GM06990 (cell line): ENCODE measurements around the gene ATP5F1B.

Experiments
- DNase-seq: peaks from one replicate; pipeline ENCODE4 v3.0.0-alpha.2; 2011; ENCODE audit not compliant: insufficient read length; ENCODE audit errors: extremely low read depth
- H3K27me3 ChIP-seq: replicated peaks from 2 replicates; pipeline ENCODE4 v1.6.0; 2011; ENCODE audit warnings: low read length; ENCODE audit not compliant: control insufficient read depth, insufficient read depth
- H3K36me3 ChIP-seq: 2 replicates; pipeline ENCODE4 v1.5.1; 2011; ENCODE audit warnings: low read length; ENCODE audit not compliant: control insufficient read depth, insufficient read depth
- H3K4me3 ChIP-seq: replicated peaks from 2 replicates; pipeline ENCODE4 v1.5.1; 2011; ENCODE audit warnings: low read depth, mild to moderate bottlenecking, control low read depth, low read length
- TF ChIP-seq, protein P1 (sequence below): IDR thresholded peaks from 2 replicates; pipeline ENCODE4 v1.5.1; 2011; ENCODE audit warnings: low read length, control low read depth, mild to moderate bottlenecking, inconsistent platforms; ENCODE audit not compliant: insufficient read depth, poor library complexity, severe bottlenecking

The ATP5F1B gene

DNA sequence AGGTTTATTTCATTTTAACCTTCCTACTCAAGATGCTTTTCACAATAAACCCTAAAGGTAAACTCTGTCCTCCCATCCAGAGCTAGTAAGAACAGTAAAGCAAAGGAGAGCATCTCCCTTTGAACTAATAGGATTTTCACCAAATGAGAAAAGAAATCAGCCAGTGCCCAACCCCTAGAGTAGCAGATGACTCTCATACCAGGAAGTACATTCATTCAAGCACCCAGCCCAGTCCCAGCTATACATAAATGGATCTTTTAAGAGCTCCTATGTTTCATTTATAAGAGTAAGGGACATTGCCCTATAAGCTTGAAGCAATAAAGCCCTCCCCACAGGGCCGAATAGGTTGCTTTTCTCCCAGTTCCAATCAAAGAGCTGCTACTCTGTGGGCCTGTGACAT lies 23.2 kb downstream of the ATP5F1B start:
- no peak for DNase-seq
- peaks cover 7% of the 10 kb centered on the region for H3K36me3 ChIP-seq
- TF ChIP-seq, protein P1, sequence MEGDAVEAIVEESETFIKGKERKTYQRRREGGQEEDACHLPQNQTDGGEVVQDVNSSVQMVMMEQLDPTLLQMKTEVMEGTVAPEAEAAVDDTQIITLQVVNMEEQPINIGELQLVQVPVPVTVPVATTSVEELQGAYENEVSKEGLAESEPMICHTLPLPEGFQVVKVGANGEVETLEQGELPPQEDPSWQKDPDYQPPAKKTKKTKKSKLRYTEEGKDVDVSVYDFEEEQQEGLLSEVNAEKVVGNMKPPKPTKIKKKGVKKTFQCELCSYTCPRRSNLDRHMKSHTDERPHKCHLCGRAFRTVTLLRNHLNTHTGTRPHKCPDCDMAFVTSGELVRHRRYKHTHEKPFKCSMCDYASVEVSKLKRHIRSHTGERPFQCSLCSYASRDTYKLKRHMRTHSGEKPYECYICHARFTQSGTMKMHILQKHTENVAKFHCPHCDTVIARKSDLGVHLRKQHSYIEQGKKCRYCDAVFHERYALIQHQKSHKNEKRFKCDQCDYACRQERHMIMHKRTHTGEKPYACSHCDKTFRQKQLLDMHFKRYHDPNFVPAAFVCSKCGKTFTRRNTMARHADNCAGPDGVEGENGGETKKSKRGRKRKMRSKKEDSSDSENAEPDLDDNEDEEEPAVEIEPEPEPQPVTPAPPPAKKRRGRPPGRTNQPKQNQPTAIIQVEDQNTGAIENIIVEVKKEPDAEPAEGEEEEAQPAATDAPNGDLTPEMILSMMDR, result no peak
- no peaks in the 10 kb centered on the region for H3K27me3 ChIP-seq
- H3K4me3 ChIP-seq, result no peak overlapping the region

DNA sequence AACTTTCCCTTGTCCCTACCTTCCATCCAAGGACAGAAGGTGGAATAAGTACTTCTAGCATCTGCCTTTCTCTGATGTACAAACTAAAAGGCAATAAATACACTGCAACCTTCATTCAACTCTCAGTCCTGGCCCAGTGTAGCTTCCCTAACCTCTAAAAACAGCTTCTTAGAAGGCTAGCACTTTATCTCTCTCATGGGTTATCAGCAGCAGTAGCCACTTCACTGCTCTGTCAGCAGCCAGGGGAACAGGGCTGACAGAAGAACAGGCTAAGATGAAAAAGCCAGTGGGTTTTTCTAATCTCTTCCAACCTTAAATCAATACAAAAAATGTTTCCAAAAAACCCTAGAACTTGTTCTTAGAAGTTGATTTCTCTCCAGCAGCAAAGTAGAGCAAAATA lies 28.9 kb downstream of the ATP5F1B start:
- Histone ChIP-seq H3K36me3 (peaks cover 35% of the 10 kb centered on the region), H3K4me3 (no peak overlapping the region), H3K27me3 (no peaks in the 10 kb centered on the region)
- TF ChIP-seq, protein P1, result no peak
- no peak for DNase-seq

GRCh38 chr12:56616244-56616643 lies 29.5 kb downstream of the ATP5F1B start:
- DNase-seq, result no peak
- Histone ChIP-seq H3K36me3 (peaks cover 41% of the 10 kb centered on the region), H3K27me3 (no peaks in the 10 kb centered on the region), H3K4me3 (no peak overlapping the region)
- TF ChIP-seq, protein P1, result no peak

DNA sequence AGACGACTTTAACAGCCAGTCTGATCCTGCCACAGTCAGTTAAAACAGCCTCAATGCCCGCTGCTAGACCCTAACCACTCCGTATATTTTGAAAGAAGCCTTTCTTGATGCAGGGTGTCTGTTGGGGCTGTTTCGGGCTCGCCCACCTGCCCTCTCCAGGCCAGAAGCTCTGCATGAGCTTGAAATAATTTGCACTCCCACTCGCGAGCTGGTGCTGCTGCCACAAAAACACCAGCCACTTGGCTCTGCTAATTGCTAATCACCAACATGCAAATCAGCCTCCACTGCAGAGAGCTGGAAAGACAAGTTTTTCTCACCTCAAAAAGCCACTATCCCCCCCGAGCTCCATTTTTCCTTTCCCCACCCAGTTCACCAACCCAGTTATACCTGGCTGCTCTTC lies 31.2 kb downstream of the ATP5F1B start:
- TF ChIP-seq, protein P1, result no peak
- Histone ChIP-seq H3K27me3 (no peaks in the 10 kb centered on the region), H3K36me3 (peaks cover 52% of the 10 kb centered on the region), H3K4me3 (no peak overlapping the region)
- no peak for DNase-seq

- H3K27me3 ChIP-seq, result no peaks in the 10 kb centered on the region
- H3K36me3 ChIP-seq, result peaks cover 56% of the 10 kb centered on the region
- DNase-seq, result no peak
- TF ChIP-seq, protein P1, result no peak
- no peak overlapping the region for H3K4me3 ChIP-seq
Observed at GRCh38 chr12:56604355-56604754, 41.4 kb downstream of the ATP5F1B start.

DNA sequence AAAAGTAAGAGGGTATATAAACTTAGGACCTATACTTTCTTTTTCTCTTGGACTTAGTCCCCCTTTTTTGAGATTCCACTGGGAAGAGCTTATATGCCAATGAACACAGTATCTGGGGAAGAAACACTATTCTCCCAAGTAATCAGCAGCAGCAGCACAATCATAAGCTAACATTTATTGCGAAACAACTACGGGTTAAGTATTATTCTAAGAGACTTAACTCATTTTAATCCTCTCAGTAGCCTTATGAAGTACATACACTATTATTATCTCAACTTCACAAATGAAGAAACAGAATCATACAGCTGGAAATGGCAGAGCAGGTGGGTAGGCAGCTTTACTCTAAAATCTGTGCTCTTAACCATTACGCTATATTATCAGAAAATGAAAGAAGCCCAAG lies 43.5 kb downstream of the ATP5F1B start:
- Histone ChIP-seq H3K4me3 (no peak overlapping the region), H3K27me3 (no peaks in the 10 kb centered on the region), H3K36me3 (peaks cover 58% of the 10 kb centered on the region)
- DNase-seq, result no peak
- TF ChIP-seq, protein P1, result no peak
